ENCODE results near the gene TNFAIP3.

TNFAIP3 gene

DNA sequence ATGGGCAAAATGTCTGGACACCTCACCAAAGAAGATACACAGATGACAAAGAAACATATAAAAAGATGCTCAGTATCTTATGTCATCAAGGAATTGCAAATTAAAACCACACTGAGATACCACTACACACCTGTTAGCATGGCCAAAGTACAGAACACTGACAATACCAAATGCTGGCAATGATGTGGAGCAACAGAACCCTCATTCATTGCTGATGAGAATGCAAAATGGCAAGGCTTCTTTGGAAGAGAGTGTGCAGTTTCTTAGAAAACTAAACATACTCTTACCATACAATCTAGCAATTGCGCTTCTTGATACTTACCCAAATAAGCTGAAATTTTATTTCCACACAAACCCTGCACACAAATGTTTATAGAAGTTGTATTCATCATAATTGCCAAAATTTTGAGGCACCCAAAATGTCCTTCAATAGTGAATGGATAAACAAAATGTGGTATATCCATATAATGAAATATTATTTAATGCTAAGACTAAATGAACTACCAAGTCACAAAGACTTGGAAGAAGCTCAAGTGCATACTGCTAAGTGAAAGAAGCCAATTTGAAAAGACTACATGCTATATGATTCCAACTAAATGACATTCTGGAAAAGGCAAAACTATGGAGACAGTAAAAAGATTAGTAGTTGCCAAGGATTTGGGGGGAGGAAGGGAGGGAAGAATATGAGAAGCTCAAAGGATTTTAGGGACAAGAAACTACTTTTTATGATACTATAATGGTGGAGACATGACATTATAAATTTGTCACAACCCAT lies 50.7 kb downstream of the TNFAIP3 start:
- ATAC-seq (ENCODE audit: insufficient read depth, low read depth) = no peak
- H3K9me3 ChIP-seq (ENCODE audit: insufficient read depth, low read length, severe bottlenecking) = no peaks in the 10 kb centered on the region
- H3K9ac ChIP-seq (ENCODE audit: low read depth, low read length) = no peak overlapping the region

DNA sequence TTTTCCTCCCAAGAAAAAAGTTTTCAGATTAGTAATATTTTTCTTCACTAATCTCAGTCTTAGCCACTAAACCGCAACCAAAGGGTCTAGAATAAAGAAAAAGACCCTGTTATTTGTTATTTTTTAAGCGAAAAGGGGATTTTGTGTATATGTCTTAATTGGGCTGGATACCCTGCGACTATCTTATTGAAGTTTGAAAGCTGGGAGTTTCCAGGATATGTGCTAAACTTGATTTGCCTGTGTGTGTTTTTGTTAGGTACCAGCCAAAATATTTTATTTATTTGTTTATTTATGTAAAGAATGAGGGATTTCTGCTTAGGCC lies 52.4 kb downstream of the TNFAIP3 start:
- H3K36me3 ChIP-seq (ENCODE audit: insufficient read depth, low read length) = no peaks in the 10 kb centered on the region
- no peaks in the 10 kb centered on the region for H3K4me1 ChIP-seq (ENCODE audit: insufficient read depth, low read length)
- ATAC-seq (ENCODE audit: insufficient read depth, low read depth) (no peak), DNase-seq (no peak)
- no peaks in the 10 kb centered on the region for H3K79me2 ChIP-seq (ENCODE audit: insufficient read depth, low read length)
- no peaks in the 10 kb centered on the region for H4K20me1 ChIP-seq (ENCODE audit: insufficient read depth, low read length)
- H3K9me3 ChIP-seq (ENCODE audit: insufficient read depth, low read length, severe bottlenecking) = no peaks in the 10 kb centered on the region
- no peak overlapping the region for H2AFZ ChIP-seq (ENCODE audit: low read depth, low read length)
- no peak for TF ChIP-seq EZH2 (IDR thresholded peaks at IDR 0.05; ENCODE audit: borderline replicate concordance, low read depth, low read length, severe bottlenecking)
- TF ChIP-seq, protein P1, sequence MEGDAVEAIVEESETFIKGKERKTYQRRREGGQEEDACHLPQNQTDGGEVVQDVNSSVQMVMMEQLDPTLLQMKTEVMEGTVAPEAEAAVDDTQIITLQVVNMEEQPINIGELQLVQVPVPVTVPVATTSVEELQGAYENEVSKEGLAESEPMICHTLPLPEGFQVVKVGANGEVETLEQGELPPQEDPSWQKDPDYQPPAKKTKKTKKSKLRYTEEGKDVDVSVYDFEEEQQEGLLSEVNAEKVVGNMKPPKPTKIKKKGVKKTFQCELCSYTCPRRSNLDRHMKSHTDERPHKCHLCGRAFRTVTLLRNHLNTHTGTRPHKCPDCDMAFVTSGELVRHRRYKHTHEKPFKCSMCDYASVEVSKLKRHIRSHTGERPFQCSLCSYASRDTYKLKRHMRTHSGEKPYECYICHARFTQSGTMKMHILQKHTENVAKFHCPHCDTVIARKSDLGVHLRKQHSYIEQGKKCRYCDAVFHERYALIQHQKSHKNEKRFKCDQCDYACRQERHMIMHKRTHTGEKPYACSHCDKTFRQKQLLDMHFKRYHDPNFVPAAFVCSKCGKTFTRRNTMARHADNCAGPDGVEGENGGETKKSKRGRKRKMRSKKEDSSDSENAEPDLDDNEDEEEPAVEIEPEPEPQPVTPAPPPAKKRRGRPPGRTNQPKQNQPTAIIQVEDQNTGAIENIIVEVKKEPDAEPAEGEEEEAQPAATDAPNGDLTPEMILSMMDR (IDR thresholded peaks at IDR 0.05; ENCODE audit: borderline replicate concordance, extremely low read depth, low read length, poor library complexity, severe bottlenecking) = no peak
- H3K4me3 ChIP-seq (ENCODE audit: low read depth in 1 of 2, low read length in 2 of 2) = no peak overlapping the region
- no peak overlapping the region for H3K9ac ChIP-seq (ENCODE audit: low read depth, low read length)
- H3K27ac ChIP-seq (ENCODE audit: low read length) = no peak overlapping the region
- no peak overlapping the region for H3K4me2 ChIP-seq (ENCODE audit: insufficient read depth, low read length)
- H3K27me3 ChIP-seq (ENCODE audit: insufficient read depth, low read length, poor library complexity) = no peaks in the 10 kb centered on the region

More for the DNA sequence above, 50.7 kb downstream of the TNFAIP3 start:
- H2AFZ ChIP-seq (ENCODE audit: low read depth, low read length) = no peak overlapping the region
- H3K4me1 ChIP-seq (ENCODE audit: insufficient read depth, low read length) = no peaks in the 10 kb centered on the region
- no peak overlapping the region for H3K27ac ChIP-seq (ENCODE audit: low read length)
- H3K27me3 ChIP-seq (ENCODE audit: insufficient read depth, low read length, poor library complexity) = no peaks in the 10 kb centered on the region
- no peaks in the 10 kb centered on the region for H4K20me1 ChIP-seq (ENCODE audit: insufficient read depth, low read length)
- DNase-seq = no peak
- no peaks in the 10 kb centered on the region for H3K36me3 ChIP-seq (ENCODE audit: insufficient read depth, low read length)
- TF ChIP-seq EZH2 (IDR thresholded peaks at IDR 0.05; ENCODE audit: borderline replicate concordance, low read depth, low read length, severe bottlenecking) = no peak
- TF ChIP-seq, protein P1 (IDR thresholded peaks at IDR 0.05; ENCODE audit: borderline replicate concordance, extremely low read depth, low read length, poor library complexity, severe bottlenecking) = no peak
- no peak overlapping the region for H3K4me3 ChIP-seq (ENCODE audit: low read depth in 1 of 2, low read length in 2 of 2)
- H3K4me2 ChIP-seq (ENCODE audit: insufficient read depth, low read length) = no peak overlapping the region
- H3K79me2 ChIP-seq (ENCODE audit: insufficient read depth, low read length) = no peaks in the 10 kb centered on the region

DNA sequence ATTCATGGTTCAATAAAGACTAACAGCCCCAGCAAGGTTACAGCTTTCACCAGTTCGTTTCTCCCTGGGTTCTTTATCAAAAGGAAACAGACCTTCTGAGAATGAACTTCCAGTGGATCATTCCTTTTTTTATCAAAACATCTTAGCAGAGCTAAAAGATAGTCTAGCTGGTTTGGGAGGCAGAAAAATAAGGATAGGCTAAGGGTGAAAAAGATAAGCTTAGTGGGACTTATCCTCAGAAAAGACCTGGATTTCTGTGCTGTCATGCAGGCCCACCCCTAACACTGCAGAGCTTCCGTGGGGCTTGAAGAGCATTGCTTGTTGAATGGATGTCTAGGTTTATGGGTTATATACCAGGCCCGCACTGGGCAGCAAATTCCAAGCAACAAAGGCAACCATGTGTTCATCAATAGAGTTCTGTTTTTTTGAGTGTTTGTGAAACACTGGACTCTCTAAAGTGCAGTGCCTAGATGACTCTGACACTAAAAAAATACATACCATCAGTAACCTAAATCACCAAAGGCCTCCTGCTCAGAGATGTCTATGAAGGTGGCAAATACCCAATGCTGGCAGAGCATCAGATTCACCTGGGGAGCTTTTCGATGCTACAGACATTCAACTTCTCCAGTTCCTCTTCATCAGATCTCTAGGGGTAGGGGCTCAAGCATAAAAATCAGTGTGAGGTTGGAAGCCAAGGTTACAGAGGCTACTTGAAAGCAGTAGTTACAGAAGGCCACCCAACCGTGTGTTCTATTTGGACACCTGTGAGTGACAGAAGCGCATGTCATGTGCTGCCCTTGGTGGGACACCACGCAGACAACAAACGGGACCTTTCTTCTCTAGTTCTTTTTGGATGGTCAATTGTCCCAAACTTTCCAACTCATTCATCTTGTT lies 53.0 kb downstream of the TNFAIP3 start:
- Histone ChIP-seq H3K9ac (ENCODE audit: low read depth, low read length) (no peak overlapping the region), H3K4me2 (ENCODE audit: insufficient read depth, low read length) (no peak overlapping the region), H3K4me1 (ENCODE audit: insufficient read depth, low read length) (0 out of 2 replicates have a peak, but pooled peaks cover under 1% of the 10 kb centered on the region), H2AFZ (ENCODE audit: low read depth, low read length) (no peak overlapping the region), H3K27ac (ENCODE audit: low read length) (no peak overlapping the region), H3K9me3 (ENCODE audit: insufficient read depth, low read length, severe bottlenecking) (no peaks in the 10 kb centered on the region), H3K27me3 (ENCODE audit: insufficient read depth, low read length, poor library complexity) (no peaks in the 10 kb centered on the region), H3K36me3 (ENCODE audit: insufficient read depth, low read length) (no peaks in the 10 kb centered on the region), H4K20me1 (ENCODE audit: insufficient read depth, low read length) (no peaks in the 10 kb centered on the region), H3K79me2 (ENCODE audit: insufficient read depth, low read length) (no peaks in the 10 kb centered on the region), H3K4me3 (ENCODE audit: low read depth in 1 of 2, low read length in 2 of 2) (no peak overlapping the region)
- ATAC-seq (ENCODE audit: insufficient read depth, low read depth) (no peak), DNase-seq (no peak)
- no peak for TF ChIP-seq EZH2 (IDR thresholded peaks at IDR 0.05; ENCODE audit: borderline replicate concordance, low read depth, low read length, severe bottlenecking)
- TF ChIP-seq, protein P1 (IDR thresholded peaks at IDR 0.05; ENCODE audit: borderline replicate concordance, extremely low read depth, low read length, poor library complexity, severe bottlenecking) = no peak
